Body of pancreas (tissue), 4 donors: ENCODE data around the gene CRKL. TPM values are rescaled to one million over a fixed set of nuclear protein-coding genes. Genes with fewer than 3 reads are reported as not detected.

ENCODE experiments used
- ATAC-seq: fragments of 150-250 bp; one replicate; pipeline ENCODE4 v1.9.1; 2016
- DNase-seq, 4 donors: peaks; one replicate each; pipeline ENCODE4 v3.0.0-alpha.2; 2019
- H3K27ac ChIP-seq, 4 donors: fragments of 200-600 bp; sonication (generic); 1 replicate in 3 of 4; 2 replicates in 1 of 4; pipeline versions ENCODE4 v1.5.1 to v1.6.1; 2016 to 2019; ENCODE audit warnings: mild to moderate bottlenecking in 1 of 4, mixed read lengths in 1 of 4, moderate library complexity in 1 of 4
- H3K27me3 ChIP-seq, 2 donors: fragments of 200-600 bp; sonication (generic); one replicate each; pipeline ENCODE4 v1.6.0; 2016; ENCODE audit warnings: mild to moderate bottlenecking in 1 of 2
- H3K36me3 ChIP-seq, 2 donors: fragments of 200-600 bp; sonication (generic); replicated peaks in 1 of 2; 2 replicates each; pipeline ENCODE4 v1.5.1; 2016; ENCODE audit warnings: low read depth in 2 of 2; ENCODE audit not compliant: insufficient read depth in 1 of 2
- H3K4me1 ChIP-seq: fragments of 200-600 bp; sonication (generic); one replicate; pipeline ENCODE4 v1.6.0; 2016
- H3K4me3 ChIP-seq, 2 donors: fragments of 200-600 bp; sonication (generic); 1 replicate in 1 of 2; 2 replicates in 1 of 2; pipeline ENCODE4 v1.5.1; 2016 to 2019
- H3K9me3 ChIP-seq, 3 donors: fragments of 200-600 bp; sonication (generic); 1 replicate in 2 of 3; 2 replicates in 1 of 3; pipeline ENCODE4 v1.5.1; 2016
- POLR2A ChIP-seq, 3 donors: fragments of 450-650 bp; IDR thresholded peaks; one replicate each; pipeline ENCODE4 v1.6.1; 2016; ENCODE audit warnings: antibody characterized with exemption in 3 of 3, mild to moderate bottlenecking in 2 of 3
- WGBS, 2 donors: methylation state at CpG; one replicate each; pipeline ENCODE4 v1.1.5; 2017; 5-methylcytosine and 5-hydroxymethylcytosine counted together
- intact Hi-C: fragments of 100-400 bp; cut with DNase I; formaldehyde crosslinking; loops from one replicate; pipeline ENCODE4 v1.15.1; 2023
- total RNA-seq, 2 donors: library from RNA; depleted of rRNA; stranded (reverse); fragments of >200 nt; gene quantifications; one replicate each; pipeline ENCODE4 v1.1.0, GENCODE V29; 2016
- TF ChIP-seq, protein P1 (sequence below), 7 experiments: fragments of 450-650 bp in 4 of 7; fragments of 200-600 bp in 3 of 7; sonication (generic) in 3 of 7; IDR thresholded peaks; one replicate each; pipeline ENCODE4 v1.5.1; 2016 to 2019; ENCODE audit warnings: antibody characterized with exemption in 7 of 7

CRKL gene
- total RNA-seq, 2 donors from 2014 or later: 18.2 to 25.4 TPM

DNA sequence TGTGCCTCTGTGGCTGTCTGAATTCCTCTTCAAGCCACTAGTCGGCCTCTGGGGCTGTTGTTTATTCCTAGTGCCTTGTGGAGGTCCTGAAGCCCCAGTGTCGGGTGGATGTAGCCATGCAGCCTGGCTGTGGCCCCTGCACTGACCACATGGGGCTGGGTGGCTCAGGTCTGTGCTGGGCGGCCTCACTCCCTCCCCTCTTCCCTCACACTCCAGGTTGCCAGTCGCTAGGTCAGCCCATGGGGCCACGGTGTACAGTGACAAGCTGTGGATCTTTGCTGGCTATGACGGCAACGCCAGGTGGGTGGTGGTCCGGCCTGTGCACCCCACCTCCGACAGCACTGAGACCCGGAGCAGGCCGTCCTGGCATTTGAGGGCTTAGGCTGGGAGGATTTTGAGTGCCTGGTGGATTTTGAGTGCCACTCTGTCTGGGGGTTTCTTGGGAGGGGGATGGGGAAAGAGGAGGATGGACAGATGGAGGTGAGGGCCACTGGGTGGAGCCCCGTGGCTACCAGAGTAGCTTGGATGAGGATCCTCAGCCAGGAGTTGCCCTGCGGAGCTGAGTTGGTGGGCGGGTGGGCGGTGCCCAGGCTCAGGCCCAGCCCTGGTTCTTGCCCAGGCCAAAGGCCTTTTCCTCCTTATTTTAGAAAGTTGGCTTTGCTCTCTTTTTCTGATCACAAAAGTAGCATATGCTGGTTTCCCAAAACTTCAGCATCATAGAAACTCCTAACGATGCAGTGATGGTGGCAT, 71.5 kb downstream of the CRKL start:
- intact Hi-C loops: no loop called here
- no peak for DNase-seq

DNA sequence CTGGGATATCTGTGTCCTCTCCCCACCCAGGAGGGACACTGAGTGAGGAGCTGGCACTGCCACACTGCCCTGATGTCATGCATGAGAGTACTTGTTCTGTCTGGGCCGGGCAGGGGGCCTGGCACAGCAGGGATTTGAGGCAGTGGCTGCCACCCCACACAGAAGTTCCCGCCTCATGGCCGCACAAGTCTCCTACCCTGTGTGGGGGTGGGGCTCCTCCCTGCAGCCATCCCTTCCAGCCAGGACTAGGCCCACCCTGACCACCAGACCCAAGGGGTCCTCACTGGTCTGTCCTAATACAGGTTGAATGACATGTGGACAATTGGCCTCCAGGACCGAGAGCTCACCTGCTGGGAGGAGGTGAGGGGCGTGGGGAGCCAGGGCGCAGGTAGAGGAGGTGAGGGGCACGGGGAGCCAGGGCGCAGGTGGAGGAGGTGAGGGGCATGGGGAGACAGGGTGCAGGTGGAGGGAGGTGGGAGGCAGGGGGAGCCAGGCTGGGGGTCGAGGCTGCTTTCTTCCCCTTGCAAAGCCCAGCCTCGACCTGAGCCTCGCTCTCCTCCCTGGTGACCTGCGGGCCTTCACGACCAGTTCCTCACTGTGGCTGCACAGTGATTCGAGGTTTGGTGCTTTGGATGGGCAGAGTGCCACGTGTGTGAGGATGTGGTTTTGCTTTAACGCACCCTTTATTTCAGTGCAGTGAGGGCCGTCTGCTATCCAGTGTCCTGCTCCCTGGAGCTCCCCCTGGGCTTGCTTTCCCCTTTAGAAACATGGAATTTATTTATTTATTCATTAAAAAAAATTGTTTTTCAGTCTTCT, 72.3 kb downstream of the CRKL start:
- Histone ChIP-seq H3K4me1 (no peaks in the 10 kb centered on the region), H3K27me3 (no peaks in the 10 kb centered on the region), H3K9me3 (no peaks in the 10 kb centered on the region), H3K27ac (no peak overlapping the region), H3K36me3 (peaks cover 7 to 11% of the 10 kb centered on the region in 2 donors), H3K4me3 (no peak overlapping the region)
- WGBS, 2 donors: 75 to 87% methylated on average over 15 of the region's 17 CpGs
- intact Hi-C loops: no loop called here
- TF ChIP-seq POLR2A (IDR thresholded peaks at IDR 0.05): no peak
- TF ChIP-seq, protein P1, sequence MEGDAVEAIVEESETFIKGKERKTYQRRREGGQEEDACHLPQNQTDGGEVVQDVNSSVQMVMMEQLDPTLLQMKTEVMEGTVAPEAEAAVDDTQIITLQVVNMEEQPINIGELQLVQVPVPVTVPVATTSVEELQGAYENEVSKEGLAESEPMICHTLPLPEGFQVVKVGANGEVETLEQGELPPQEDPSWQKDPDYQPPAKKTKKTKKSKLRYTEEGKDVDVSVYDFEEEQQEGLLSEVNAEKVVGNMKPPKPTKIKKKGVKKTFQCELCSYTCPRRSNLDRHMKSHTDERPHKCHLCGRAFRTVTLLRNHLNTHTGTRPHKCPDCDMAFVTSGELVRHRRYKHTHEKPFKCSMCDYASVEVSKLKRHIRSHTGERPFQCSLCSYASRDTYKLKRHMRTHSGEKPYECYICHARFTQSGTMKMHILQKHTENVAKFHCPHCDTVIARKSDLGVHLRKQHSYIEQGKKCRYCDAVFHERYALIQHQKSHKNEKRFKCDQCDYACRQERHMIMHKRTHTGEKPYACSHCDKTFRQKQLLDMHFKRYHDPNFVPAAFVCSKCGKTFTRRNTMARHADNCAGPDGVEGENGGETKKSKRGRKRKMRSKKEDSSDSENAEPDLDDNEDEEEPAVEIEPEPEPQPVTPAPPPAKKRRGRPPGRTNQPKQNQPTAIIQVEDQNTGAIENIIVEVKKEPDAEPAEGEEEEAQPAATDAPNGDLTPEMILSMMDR (IDR thresholded peaks at IDR 0.05): no peak
- DNase-seq (no peak), ATAC-seq (no peak)

More for the DNA sequence above, 71.5 kb downstream of the CRKL start:
- WGBS, 2 donors: 90 to 93% methylated on average over 10 to 16 of the region's 16 CpGs
- H3K27me3 ChIP-seq: no peaks in the 10 kb centered on the region
- no peaks in the 10 kb centered on the region for H3K4me1 ChIP-seq
- no peak overlapping the region for H3K27ac ChIP-seq
- H3K9me3 ChIP-seq: no peaks in the 10 kb centered on the region
- H3K36me3 ChIP-seq: peaks cover 5 to 11% of the 10 kb centered on the region in 2 donors
- TF ChIP-seq, protein P1 (IDR thresholded peaks at IDR 0.05): no peak
- TF ChIP-seq POLR2A (IDR thresholded peaks at IDR 0.05): no peak
- H3K4me3 ChIP-seq: no peak overlapping the region
- no peak for ATAC-seq

DNA sequence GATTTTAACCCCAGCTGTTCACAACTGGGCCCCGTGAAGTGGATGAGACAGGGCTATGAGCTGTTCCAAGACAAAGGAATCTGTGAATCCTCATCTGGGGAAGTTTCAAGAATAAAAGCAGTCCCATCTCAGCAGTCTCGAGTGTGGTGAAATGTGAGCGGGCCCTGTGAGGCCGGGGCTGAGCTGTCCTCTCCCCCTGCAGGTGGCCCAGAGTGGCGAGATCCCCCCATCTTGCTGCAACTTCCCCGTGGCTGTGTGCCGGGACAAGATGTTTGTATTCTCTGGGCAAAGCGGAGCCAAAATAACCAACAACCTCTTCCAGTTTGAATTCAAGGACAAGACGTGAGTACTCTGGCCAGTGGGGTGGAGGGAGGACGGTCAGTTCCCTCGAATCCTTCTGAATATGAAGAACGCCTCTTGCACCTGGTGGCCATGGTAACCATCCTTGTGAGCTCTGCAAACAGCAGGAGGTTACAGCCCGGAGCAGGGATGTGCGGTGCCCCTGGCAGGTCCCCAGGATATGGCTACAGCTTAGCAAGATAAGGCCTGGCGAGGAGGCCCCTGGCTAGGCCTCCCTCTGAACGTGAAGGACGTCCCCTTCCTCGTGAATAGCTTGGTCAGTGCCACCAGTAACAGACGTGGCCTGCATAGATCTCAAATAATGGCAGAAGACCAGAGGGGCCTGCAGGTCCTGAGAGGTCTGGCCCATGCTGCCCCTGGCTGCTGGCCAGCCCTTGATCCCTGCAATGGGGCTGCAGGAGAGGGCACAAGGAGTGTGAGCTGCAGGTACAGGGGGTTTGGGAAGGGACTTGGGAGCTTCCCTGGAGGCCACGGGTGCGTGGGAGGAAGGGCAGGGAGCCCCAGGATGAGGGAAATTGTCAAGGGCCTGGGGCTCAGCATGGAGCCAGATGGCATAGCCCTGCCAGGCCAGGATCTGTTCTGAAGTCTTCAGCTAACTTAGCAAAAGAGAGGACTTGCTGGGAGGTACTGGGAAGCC, 73.3 kb downstream of the CRKL start:
- intact Hi-C loops: no loop called here
- no peaks in the 10 kb centered on the region for H3K4me1 ChIP-seq
- WGBS, 2 donors: 66 to 70% methylated on average over 19 to 21 of the region's 21 CpGs
- ATAC-seq (no peak), DNase-seq (no peak)
- H3K9me3 ChIP-seq: no peaks in the 10 kb centered on the region
- no peaks in the 10 kb centered on the region for H3K27me3 ChIP-seq
- no peak overlapping the region for H3K4me3 ChIP-seq
- H3K27ac ChIP-seq: no peak overlapping the region
- H3K36me3 ChIP-seq: peaks cover 8 to 11% of the 10 kb centered on the region in 2 donors
- TF ChIP-seq, protein P1 (IDR thresholded peaks at IDR 0.05): no peak
- TF ChIP-seq POLR2A (IDR thresholded peaks at IDR 0.05): no peak

DNA sequence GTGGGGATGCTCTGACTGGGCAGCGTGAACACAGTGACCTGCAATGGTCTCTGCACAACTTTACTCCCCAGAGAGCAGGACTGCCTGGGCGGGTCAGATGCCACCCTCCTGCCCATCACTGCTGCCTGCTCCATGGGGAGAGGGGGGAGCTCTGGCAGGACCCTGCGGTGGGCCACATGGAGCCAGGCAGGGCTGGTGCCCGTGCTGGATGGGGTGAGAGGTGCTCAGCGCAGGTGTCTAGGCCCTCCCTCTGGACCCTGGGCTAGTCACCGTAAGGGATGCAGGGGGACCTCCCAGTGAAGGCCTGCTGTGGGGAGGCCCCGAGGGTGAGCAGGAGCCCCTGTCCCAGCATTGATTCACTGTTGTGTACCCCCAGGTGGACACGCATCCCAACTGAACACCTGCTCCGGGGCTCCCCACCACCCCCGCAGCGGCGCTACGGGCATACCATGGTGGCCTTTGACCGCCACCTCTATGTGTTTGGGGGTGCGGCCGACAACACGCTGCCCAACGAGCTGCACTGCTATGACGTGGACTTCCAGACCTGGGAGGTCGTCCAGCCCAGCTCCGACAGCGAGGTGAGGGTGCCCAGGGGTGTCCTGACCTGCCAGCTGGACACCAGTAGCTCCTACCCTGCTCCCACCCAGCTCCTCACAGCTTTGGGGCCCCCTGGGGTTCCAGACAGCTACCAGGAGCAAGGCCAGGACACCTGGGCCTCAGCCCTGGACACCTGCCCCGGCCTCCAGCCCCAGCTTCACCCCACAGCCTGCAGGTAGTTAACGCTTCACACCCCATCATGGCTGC, 74.2 kb downstream of the CRKL start:
- no peak overlapping the region for H3K27ac ChIP-seq
- intact Hi-C loops: no loop called here
- DNase-seq (no peak), ATAC-seq (no peak)
- 82 to 91% methylated on average over 5 to 23 of the region's 24 CpGs for WGBS, 2 donors
- H3K9me3 ChIP-seq: no peaks in the 10 kb centered on the region
- H3K4me1 ChIP-seq: no peaks in the 10 kb centered on the region
- TF ChIP-seq, protein P1 (IDR thresholded peaks at IDR 0.05): no peak
- no peak for TF ChIP-seq POLR2A (IDR thresholded peaks at IDR 0.05)
- peaks cover 8 to 11% of the 10 kb centered on the region in 2 donors for H3K36me3 ChIP-seq
- no peaks in the 10 kb centered on the region for H3K27me3 ChIP-seq
- H3K4me3 ChIP-seq: no peak overlapping the region
